Hematopoietic multipotent progenitor cell treated with erythropoietin and hydrocortisone succinate and interleukin-3 and kit ligand, for 17 days (in vitro differentiated cells): ENCODE results near the gene PTPMT1.
"Not testable (repeated sequence)": the region's sequence is repeated elsewhere in the genome, so short reads cannot be mapped to it uniquely, and the experiment has no call there.

Experiments
- DNase-seq: peaks from one replicate; pipeline ENCODE4 v3.0.0-alpha.2; 2015; ENCODE audit warnings: low spot score

Gene PTPMT1

DNA sequence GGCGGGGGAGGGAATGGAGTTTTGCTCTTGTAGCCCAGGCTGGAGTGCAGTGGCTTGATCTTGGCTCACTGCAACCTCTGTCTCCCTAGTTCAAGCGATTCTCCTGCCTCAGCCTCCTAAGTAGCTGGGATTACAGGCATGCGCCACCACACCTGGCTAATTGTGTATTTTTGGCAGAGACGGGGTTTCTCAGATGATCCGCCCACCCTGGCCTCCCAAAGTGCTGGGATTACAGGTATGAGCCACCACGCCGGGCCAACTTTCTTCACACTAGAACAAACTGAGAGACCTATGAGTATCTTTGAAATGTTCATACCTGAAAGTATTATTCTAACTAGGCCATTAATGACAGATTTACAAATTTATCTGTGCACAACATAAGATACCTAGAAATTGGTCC, 19.1 kb upstream of the PTPMT1 start:
- DNase-seq = not testable (repeated sequence)

DNA sequence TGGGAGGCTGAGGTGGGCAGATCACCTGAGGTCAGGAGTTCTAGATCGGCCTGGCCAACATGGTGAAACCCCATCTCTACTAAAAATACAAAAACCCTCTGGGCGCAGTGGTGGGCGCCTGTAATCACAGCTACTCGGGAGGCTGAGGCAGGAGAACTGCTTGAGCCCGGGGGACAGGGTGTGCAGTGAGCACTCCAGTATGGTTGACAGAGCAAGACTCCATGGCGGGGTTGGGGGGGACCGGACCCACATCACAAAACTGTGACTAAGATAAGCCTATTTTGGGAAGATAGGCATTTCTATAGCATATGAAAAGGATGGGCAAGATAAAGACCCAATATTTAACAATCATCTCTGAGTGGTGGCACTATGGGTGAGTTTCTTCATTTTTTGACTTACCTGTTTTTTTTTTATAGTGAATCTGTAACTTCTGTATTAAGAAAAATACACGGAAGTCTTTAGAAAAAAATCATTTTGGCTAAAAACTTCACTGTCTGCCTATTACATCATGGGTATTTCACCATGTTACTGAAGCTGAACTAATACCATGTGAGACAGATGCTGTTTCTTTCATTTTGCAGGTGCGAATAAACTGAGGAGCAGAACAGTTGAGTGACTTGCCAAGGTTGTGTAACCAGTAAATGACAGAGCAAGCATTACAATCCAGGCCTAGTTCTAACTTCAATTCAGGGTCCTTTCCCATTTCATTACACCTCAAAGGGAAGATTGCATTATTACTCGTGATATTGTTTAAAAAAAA, 14.9 kb upstream of the PTPMT1 start:
- DNase-seq = no peak

DNA sequence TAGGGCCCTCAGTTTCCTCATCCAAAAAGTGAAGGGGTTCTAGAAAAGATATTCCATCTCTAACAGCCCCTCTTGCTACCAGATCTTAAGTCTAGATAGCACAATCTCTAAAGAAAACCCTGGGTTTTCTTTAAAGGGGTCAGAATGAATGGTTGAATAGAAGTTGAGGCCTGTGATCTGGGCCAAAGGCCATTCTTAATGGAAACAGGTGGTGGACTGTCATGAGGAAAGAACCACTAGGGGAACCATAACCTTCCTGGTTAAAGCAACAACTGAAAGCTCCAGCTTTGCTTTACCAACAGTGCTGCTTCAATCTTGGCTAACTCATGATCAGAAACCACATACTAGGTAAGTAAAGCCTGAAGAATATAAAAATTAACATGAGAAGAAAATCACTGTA, 14.3 kb upstream of the PTPMT1 start:
- peak; percentile 23 for DNase-seq

DNA sequence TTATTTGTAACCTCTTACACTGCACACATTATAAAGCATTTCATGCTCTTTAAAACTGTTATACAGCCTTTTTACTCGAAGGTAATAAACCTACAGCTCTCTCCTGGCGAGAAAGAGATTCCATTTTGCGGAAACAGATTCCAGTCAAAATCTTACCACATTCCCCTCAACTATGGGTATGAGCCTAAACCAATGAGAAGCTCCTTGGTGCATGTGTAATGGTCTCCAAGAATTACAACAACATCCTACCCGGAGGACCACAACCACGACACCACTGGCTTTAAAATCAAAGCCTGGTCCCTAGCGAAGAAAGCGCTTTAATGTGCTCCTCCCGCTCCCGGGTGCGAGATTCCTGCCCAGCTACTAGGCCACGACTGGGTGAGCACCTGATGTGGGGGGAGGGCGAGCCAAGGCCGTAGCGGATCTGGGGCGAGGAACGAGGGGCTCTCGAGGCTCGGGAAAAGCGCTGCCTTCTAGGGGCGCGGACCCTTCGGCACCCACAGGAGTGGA, 13.3 kb upstream of the PTPMT1 start:
- peak; percentile 21 for DNase-seq

DNA sequence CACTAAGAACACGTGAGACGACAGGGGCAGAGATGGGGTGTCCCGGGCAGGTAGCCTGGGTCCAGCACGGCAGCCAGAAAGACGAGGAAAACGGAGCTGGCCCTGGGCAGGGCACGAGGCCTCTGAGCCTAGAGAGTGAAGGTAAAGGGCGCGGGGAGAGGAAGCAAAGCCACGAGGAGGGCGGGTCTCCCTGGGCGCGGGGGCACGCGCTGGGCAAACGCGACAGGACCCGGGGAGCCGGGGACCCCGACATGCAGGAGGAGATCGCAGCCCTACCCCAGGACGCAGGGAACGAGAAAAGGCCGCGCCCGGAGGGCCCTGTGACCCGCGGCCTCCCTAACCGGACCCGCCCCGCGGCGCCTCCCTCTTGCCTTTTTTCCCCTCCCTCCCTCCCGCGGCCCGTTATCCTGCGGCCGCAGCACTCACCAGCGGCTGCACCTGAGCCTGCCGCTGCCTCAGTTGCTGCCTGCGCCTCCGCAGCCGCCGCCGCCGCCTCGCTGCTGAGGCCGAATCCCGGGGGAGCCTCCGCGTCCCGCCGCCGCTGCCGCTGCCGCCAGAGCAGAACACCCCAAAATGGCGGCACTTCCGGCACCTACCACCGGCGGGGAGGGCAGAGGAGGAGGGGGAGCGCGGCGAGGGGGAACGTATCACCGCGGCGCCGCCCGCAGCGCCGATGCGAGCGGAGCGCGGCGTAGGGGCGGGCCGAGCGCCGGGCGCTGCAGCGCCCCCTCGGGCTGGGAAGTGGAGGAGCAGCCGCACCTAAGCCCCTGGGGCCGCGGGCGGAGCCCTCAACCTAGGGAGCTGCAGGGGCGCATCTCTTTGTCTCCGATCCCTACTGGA, 12.6 kb upstream of the PTPMT1 start, which contains the start of gene CELF1:
Gene CELF1, minus strand, starts transcription at position 567 of the 840 bp plus-strand sequence. CDS start 53,609 bp downstream, outside the sequence.
- peak; percentile 93 for DNase-seq

DNA sequence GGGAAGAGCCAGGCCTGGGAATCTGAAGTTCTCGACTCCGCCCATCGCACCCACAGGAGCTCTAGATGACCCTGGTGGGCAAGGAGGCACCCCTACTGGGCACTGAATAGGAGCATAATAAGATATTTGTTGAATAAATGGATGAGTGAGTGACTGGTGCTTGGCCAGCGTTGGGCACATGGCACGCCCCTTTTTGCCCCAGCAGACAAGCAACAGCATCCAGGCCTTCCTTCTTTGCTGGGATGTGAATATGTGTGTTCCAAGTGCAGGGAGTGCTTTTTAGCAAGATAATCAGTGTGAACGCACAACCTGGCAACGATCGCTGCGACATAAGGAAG, 12.0 kb upstream of the PTPMT1 start:
- DNase-seq = no peak

DNA sequence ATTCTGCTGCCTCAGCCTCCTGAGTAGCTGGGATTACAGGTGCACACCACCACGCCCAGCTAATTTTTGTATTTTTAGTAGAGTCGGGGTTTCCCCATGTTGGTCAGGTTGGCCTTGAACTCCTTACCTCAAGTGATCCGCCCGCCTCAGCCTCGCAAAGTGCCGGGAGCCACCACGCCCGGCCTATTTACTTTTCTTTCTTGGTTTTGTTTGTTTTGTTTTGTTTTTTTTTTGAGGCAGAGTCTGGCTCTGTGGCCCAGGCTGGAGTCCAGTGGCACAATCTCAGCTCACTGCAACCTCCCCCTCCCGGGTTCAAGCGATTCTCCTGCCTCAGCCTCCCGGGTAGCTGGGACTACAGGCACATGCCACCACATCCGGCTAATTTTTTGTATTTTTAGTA, 8.4 kb upstream of the PTPMT1 start:
- DNase-seq = not testable (repeated sequence)

DNA sequence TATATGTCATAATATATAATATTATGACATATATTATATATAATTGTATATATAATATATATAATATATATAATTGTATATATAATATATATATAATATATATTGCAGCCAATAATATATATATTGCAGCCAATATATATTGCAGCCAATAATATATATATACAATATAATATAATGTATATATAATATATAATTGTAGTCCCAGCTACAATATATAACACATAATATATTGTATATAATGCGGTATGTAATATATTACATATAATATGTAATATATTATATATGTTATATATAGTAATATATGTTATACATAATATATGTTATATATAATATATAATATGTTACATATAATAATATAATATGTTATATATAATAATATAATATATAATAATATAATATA, 6.7 kb upstream of the PTPMT1 start:
- no peak for DNase-seq

DNA sequence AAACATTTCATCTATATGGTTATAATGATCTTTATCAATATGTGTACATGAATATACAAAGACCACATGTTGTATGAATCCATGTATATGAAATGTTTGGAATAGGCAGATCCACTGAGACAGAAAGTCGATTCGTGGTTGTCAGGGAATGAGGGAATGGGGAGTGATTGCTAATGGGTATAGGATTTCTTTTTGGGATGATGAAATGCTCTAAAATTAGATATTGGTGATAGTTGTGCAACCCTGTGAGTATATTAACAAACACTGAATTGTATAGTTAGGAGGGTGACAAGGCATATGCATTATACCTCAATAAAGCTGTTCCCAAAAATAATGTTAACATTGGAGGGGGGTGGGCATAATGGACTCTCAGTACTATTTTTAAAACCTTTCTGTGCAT, 5.0 kb upstream of the PTPMT1 start:
- DNase-seq = no peak

DNA sequence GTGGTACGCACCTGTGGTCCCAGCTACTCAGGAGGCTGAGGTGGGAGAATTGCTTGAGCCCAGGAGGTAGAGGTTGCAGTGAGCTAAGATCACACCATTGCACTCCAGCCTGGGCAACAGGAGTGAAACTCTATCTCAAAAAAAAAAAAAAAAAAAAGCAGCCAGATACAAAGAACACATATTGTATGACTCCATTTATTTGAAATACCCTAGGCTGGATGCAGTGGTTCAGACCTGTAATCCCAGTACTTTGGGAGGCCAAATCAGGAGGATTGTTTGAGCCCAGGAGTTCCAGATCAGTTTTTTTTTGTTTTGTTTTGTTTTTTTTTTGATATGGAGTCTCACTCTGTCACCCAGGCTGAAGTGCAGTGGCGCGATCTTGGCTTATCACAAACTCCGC, 3.0 kb upstream of the PTPMT1 start:
- not testable (repeated sequence) for DNase-seq

DNA sequence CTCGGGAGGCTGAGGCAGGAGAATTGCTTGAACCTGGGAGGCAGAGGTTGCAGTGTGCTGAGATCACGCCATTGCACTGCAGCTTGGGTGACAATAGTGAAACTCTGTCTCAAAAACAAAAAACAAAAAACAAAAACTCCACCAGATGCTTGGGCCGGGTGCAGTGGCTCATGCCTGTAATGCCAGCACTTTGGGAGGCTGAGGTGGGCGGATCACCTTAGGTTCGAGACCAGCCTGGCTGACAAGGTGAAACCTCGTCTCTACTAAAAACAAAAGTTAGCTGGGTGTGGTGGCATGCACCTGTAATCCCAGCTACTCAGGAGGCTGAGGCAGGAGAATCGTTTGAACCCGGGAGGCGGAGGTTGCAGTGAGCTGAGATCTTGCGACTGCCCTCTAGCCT, 1.0 kb upstream of the PTPMT1 start:
- DNase-seq = not testable (repeated sequence)

DNA sequence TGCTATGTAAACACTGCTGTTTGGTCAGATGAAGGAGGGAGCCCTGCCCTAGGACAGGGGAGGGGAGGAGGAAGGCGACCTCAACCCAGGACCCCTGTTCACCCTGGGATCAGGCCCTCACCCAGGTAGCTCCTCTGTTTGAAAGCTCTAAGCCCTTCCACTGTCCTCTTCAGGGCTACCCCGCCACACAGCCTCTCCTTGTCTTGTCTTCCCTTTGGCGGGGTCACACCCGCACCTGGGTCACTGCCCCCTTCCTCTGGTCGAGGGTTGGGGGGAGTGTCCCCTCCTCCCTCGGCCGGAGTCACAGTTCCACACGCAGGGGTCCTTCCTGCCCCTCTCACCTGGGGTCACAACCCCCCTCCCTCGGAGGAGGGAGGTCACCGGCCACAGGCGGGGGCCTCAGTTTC, 463 bp upstream of the PTPMT1 start:
- DNase-seq = no peak

DNA sequence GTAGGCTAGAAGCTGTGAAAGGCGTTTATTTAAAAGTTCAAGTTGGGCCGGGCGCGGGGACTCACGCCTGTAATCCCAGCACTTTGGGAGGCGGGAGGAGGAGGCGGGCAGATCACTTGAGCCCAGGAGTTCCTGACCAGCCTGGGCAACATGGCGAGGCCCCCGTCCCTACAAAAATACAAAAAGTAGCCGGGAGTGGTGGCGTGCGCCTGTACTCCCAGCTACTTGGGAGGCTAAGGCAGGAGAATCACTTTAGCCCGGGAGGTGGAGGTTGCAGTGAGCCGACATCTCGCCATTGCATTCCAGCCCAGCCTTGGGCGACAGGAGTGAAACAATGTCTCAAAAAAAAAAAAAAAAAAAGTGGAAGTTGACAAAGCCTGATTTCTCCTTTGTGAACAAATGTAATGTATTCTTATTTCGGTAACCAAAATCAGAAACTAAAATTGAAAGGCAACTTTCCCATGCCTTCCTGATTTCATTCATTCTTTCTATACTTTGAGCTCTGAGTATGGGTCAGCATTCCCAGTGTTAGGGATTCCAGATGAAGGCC, 825 bp downstream of the PTPMT1 start:
- no peak for DNase-seq

DNA sequence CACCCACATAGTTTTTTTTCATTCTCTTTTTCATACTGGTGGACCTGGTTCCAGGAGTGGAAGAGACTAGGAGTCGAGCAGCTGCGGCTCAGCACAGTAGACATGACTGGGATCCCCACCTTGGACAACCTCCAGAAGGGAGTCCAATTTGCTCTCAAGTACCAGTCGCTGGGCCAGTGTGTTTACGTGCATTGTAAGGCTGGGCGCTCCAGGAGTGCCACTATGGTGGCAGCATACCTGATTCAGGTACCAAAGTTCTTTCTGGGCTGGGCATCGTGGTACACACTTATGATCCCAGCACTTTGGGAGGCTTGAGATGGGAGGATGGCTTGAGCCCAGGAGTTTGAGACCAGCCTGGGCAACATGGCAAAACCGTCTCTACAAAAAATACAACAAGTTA, 4.2 kb downstream of the PTPMT1 start:
- no peak for DNase-seq

DNA sequence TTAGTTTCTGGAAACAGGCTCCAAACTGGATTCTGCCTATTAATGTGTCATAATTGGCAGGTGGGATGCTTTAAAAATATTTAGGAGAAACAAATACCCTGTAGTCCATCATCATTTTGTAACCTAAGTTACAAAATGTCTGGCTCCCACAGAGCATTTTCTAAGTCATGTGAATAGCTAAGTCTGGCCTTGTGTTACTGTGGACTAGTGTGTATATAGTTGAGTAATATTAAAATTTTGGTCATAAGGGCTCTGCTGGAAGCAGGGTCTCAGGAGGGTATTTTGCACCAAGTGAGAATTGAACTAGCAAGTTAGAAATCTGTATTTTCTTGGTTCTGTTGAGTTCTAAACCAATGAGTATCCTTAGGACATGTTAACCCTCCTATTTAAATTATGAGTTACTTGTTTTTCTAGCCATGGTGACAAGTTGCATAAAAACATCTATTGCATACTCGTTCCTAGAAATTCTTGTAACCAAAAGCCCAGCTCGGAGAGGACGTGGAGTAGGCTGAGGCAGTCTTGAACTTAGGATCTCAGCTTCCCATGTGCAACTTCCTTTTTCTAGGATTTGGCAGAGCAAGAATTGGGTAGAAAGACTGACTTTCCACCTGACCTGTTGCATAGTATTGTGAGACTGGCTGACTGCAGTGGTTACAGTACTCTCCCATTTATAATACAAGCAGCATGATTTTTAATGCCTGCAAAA, 5.4 kb downstream of the PTPMT1 start:
- DNase-seq = no peak

DNA sequence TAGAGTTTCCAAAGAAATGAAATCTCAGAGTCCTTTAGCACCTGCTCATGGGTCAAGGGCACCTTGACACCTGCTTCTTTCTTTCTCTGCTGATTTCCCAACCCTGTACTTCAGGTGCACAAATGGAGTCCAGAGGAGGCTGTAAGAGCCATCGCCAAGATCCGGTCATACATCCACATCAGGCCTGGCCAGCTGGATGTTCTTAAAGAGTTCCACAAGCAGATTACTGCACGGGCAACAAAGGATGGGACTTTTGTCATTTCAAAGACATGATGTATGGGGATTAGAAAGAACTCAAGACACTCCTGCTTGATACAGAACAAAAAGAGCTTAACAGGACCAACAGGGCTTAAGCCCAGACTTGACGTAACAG, 5.9 kb downstream of the PTPMT1 start:
- DNase-seq = no peak

DNA sequence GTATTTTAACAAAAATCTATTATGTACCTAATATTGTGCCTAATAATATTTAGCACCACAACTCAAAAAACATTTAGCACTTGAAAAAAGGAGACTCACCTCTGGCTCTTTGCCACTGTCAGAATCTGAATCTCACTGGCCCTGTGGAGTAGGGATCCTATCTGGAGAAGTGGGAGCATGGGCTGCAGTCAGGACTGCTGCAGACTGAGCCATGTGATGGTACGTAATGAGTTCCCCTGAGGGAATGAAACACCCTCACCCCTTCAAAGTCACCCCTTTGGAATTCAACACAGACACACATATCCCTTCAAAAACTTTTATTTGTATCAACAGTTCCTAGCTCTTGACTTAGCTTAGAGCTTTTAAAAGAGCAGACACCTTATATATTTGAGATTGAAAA, 6.5 kb downstream of the PTPMT1 start:
- no peak for DNase-seq

DNA sequence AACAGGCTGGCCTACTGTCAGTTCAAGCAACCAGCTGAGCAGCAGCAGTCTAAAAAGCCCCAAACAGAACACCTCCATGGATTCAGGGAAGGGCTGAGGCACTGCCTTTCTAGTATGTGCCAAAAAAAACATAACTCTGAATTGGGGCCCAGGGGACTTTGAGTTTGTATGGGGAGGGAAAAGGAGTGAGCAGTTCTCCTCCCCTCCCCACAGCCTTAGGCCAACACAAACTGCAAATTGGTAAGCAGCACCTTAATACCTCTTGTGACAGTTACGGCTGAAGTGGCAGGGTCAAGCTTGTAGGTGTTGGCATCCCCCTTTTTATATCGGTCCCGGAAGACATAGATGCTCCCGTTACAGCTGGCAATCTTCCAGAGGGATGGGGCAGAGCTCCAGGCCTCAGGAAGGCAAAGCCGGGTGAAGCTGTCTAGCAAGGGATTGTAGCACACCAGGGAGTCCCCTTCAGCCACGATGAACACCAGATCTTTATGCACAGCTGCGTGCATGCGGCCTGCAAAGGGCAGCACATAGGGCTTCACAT, 7.4 kb downstream of the PTPMT1 start:
- DNase-seq = no peak

DNA sequence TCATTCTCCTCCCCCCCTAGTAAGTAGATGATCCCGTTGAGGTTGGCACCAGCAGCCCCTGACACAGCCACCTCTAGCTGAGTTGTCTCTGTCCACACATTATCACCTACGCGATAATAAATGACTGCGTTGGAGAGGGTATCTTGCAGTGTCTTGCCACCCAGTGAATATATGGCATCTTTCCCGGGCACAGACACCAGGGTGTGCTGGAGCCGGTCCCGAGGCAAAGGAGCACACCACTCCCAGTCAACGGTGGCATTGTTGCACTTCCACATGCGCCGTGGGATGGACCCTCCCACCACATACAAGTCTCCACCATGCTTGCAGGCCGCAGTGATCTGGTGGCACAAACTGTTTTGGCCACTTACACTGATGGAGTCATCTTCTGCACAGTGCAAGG, 7.9 kb downstream of the PTPMT1 start:
- no peak for DNase-seq

DNA sequence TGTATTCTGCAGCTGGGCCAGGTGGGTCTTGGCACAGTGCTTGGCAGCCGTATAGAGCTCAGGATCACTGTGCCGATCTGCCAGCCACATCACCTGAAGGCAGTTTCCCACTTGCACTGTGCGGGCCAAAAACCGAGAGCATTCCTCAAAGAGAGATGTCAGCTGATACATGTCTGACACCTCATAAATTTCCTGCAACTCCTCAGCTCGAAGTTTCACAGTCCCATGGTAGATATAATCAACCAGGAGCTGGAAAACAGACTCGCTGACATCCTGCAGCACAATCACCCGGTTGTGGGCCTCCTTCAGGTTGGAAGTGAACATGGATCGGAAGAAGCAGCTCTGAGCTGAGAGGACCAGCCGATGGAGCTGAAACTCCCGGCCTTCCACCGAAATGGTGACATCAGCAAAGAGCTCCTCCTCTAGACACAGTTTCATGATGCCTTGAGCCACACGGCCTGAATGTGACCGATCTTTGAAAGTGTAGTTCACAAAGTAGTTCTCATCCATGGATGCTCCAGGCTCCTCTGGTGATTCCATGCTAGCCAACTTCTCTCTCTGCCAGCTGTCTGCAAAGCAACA, 12.2 kb downstream of the PTPMT1 start:
- DNase-seq = no peak
